Measurements from ENCODE around the gene WWOX.

DNA sequence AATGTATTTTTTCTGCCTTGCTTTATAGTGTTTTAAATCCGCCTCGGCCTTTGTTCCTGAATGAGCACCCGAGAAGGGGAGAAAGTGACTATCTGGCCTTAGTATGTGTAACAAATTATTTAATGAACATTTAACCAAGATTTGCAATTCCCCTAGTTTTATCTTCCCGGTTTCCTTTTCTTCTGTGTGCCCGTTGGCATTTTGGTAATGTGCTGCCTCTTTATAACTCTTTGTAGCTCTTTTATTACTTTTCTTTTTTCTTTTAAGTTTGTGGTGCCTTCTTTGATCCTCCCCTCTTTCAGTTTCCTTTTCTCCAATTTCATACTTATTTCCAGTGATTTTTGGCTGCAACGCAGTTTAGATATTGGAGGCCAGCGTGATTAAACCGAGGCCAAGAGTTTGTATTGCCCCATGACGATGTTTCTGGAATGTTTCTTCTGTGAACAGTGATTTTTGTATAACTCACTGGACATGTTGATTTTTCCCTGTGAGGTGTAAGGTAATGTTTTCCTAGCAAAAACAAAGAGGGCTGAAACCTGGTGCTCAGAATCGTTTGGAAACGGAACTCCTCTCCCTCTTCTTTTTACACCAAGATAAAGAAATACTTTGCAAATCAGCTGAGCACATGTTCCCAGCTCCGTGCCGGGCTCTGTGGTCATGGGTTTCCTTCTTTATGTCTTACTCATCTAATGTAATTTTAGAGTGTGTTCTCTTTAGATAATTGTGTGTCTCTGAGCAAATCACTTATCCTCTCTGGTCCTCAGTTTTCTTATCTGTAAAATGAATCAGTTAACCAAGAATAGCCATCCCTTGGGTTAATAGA, 344.3 kb downstream of the WWOX start:
- no peak for TF ChIP-seq EZH2 (IDR thresholded peaks at IDR 0.05; ENCODE audit: borderline replicate concordance, low read depth, low read length, severe bottlenecking)
- TF ChIP-seq, protein P1, sequence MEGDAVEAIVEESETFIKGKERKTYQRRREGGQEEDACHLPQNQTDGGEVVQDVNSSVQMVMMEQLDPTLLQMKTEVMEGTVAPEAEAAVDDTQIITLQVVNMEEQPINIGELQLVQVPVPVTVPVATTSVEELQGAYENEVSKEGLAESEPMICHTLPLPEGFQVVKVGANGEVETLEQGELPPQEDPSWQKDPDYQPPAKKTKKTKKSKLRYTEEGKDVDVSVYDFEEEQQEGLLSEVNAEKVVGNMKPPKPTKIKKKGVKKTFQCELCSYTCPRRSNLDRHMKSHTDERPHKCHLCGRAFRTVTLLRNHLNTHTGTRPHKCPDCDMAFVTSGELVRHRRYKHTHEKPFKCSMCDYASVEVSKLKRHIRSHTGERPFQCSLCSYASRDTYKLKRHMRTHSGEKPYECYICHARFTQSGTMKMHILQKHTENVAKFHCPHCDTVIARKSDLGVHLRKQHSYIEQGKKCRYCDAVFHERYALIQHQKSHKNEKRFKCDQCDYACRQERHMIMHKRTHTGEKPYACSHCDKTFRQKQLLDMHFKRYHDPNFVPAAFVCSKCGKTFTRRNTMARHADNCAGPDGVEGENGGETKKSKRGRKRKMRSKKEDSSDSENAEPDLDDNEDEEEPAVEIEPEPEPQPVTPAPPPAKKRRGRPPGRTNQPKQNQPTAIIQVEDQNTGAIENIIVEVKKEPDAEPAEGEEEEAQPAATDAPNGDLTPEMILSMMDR (IDR thresholded peaks at IDR 0.05; ENCODE audit: borderline replicate concordance, extremely low read depth, low read length, poor library complexity, severe bottlenecking) = no peak
